ENCODE measurements around the gene GNB1. TPM values are rescaled to one million over a fixed set of nuclear protein-coding genes. Genes with fewer than 3 reads are reported as not detected.
A peak's percentile ranks its signal among the peaks of the same experiment; 100 is the strongest.

GNB1 gene
- total RNA-seq, 1 experiment from 2014 or later: 400 TPM

GRCh38 chr1:1881727-1882126 is 9.2 kb downstream of the GNB1 start:
- peak overlapping the region; percentile 19 to 90 (median 84); a peak in 5 of 7 replicates for H3K27ac Mint-ChIP-seq
- no CpG with 5 or more reads among the region's 6 CpGs for WGBS (ENCODE audit: extremely low coverage, insufficient read length, low lambda C conversion rate)
- Histone ChIP-seq H2BK20ac (ENCODE audit: low read depth, low read length, poor library complexity, severe bottlenecking) (no peak overlapping the region), H3K4me2 (ENCODE audit: insufficient read depth, insufficient read length, low read length) (no peak overlapping the region), H3K18ac (ENCODE audit: insufficient read length, low read depth, low read length) (no peak overlapping the region), H2AK5ac (ENCODE audit: insufficient read length, low read length) (no peak overlapping the region), H2BK15ac (ENCODE audit: low read depth, low read length) (no peak overlapping the region), H3K79me1 (ENCODE audit: insufficient read depth, low read depth, low read length, poor library complexity, severe bottlenecking) (no peaks in the 10 kb centered on the region), H4K8ac (replicated peaks; ENCODE audit: insufficient read length, low read depth, low read length) (no peak overlapping the region), H3K9ac (ENCODE audit: extremely low read depth, insufficient read length, low read length) (no peak overlapping the region), H4K91ac (ENCODE audit: insufficient read length, low read depth, low read length) (no peak overlapping the region), H3K14ac (ENCODE audit: insufficient read depth, low read length) (no peak overlapping the region), H2BK5ac (ENCODE audit: insufficient read length, low read length) (no peak overlapping the region), H4K5ac (ENCODE audit: insufficient read length, low read depth, low read length) (no peak overlapping the region), H3K27ac (ENCODE audit: insufficient read length, low read depth, low read length) (no peak overlapping the region), H3K4me1 (ENCODE audit: insufficient read depth, low read length) (no peaks in the 10 kb centered on the region; the same call in 1 of the 2 replicates), H3K9me3 (ENCODE audit: control insufficient read depth, low read depth, low read length) (no peaks in the 10 kb centered on the region), H3K79me2 (ENCODE audit: insufficient read depth, low read length) (peaks cover 67% of the 10 kb centered on the region), H3K56ac (ENCODE audit: insufficient read length, low read depth, low read length) (no peak overlapping the region), H3T11ph (ENCODE audit: low read length) (no peak overlapping the region), H2BK120ac (ENCODE audit: low read depth, low read length, poor library complexity, severe bottlenecking) (no peak overlapping the region), H4K20me1 (ENCODE audit: control insufficient read depth, insufficient read depth, insufficient read length) (peaks cover 3% of the 10 kb centered on the region), H2AFZ (ENCODE audit: low read length) (no peak overlapping the region), H3K27me3 (ENCODE audit: insufficient read depth, low read length) (no peaks in the 10 kb centered on the region), H3K23me2 (ENCODE audit: insufficient read length, low read depth, low read length, poor library complexity, severe bottlenecking) (no peaks in the 10 kb centered on the region), H2BK12ac (ENCODE audit: insufficient read length, low read depth, low read length) (no peak overlapping the region), H3K4ac (ENCODE audit: low read depth, low read length) (no peak overlapping the region), H3K23ac (ENCODE audit: insufficient read length, low read depth, low read length) (no peak overlapping the region)
- no peak for DNase-seq
- peaks cover 0 to 5% of the 10 kb centered on the region in 2 experiments; a peak in 1 of 5 replicates for H3K9me3 Mint-ChIP-seq
- H3K36me3 Mint-ChIP-seq (ENCODE audit: insufficient read depth in 1 of 3, low read depth in 3 of 3): peaks cover 20 to 25% (median 24%) of the 10 kb centered on the region in 3 experiments
- peaks cover 28 to 41% of the 10 kb centered on the region in 2 experiments for H3K4me1 Mint-ChIP-seq
- no peaks in the 10 kb centered on the region for H3K27me3 Mint-ChIP-seq (ENCODE audit: low read depth)
- TF ChIP-seq CTCF (conservative IDR thresholded peaks at IDR 0.05): no peak
- no peak overlapping the region; a peak in 1 of 5 replicates for H3K4me3 Mint-ChIP-seq

All from H9 (cell line).